BLaER1 treated with 17β-estradiol and CSF1 and Interleukin-3, amounts not matched to agents 10 nM and 100 nM (cell line): ENCODE results near the gene SAT1.

Experiments used
- H3K27ac ChIP-seq, 11 experiments: shearing (Covaris generic); formaldehyde crosslinking; 2 replicates each; pipeline ENCODE4 v1.8.1; 2022
- H3K27me3 ChIP-seq, 11 experiments: shearing (Covaris generic); formaldehyde crosslinking; 2 replicates each; pipeline ENCODE4 v1.8.1; 2022
- H3K36me3 ChIP-seq, 11 experiments: shearing (Covaris generic); formaldehyde crosslinking; 2 replicates each; pipeline ENCODE4 v1.8.1; 2022
- H3K4me1 ChIP-seq, 10 experiments: shearing (Covaris generic); formaldehyde crosslinking; 2 replicates each; pipeline ENCODE4 v1.8.1; 2022
- H3K4me2 ChIP-seq, 11 experiments: shearing (Covaris generic); formaldehyde crosslinking; 2 replicates each; pipeline ENCODE4 v1.8.1; 2022
- H3K4me3 ChIP-seq, 10 experiments: shearing (Covaris generic); formaldehyde crosslinking; 2 replicates each; pipeline ENCODE4 v1.8.1; 2022
- H3K9ac ChIP-seq, 11 experiments: shearing (Covaris generic); formaldehyde crosslinking; 2 replicates each; pipeline ENCODE4 v1.8.1; 2022
- H3K9me3 ChIP-seq, 11 experiments: shearing (Covaris generic); formaldehyde crosslinking; replicated peaks in 1 of 11; 2 replicates each; pipeline ENCODE4 v1.8.1; 2022
- H4K20me1 ChIP-seq, 11 experiments: shearing (Covaris generic); formaldehyde crosslinking; 2 replicates each; pipeline ENCODE4 v1.8.1; 2022
- Cebpa-rat ChIP-seq, 11 experiments: shearing (Covaris generic); IDR thresholded peaks; 2 replicates each; pipeline ENCODE4 v1.8.1; 2022

SAT1 gene

GRCh38 chrX:23832721-23833120, 49.7 kb downstream of the SAT1 start:
- Histone ChIP-seq H4K20me1 (no peaks in the 10 kb centered on the region), H3K4me3 (no peak overlapping the region), H3K27me3 (no peaks in the 10 kb centered on the region), H3K9ac (no peak overlapping the region), H3K4me2 (peak overlapping the region in 1 of 11 experiments; percentile 11; a peak in 2 of 22 replicates), H3K9me3 (no peaks in the 10 kb centered on the region), H3K27ac (no peak overlapping the region), H3K36me3 (no peaks in the 10 kb centered on the region), H3K4me1 (peaks cover 0 to 26% (median 0%) of the 10 kb centered on the region in 10 experiments; a peak in 3 of 20 replicates)
- TF ChIP-seq Cebpa-rat (IDR thresholded peaks at IDR 0.05): no peak
